GM21447 (cell line): ENCODE measurements around the gene FUT6.
"Not testable (repeated sequence)": the region's sequence is repeated elsewhere in the genome, so short reads cannot be mapped to it uniquely, and the experiment has no call there.

Experiments used
- ATAC-seq: cut with Tn5 transposase; IDR thresholded peaks from one replicate; pipeline ENCODE4 v1.9.1; 2021; ENCODE audit not compliant: unreplicated experiment

FUT6 gene

DNA sequence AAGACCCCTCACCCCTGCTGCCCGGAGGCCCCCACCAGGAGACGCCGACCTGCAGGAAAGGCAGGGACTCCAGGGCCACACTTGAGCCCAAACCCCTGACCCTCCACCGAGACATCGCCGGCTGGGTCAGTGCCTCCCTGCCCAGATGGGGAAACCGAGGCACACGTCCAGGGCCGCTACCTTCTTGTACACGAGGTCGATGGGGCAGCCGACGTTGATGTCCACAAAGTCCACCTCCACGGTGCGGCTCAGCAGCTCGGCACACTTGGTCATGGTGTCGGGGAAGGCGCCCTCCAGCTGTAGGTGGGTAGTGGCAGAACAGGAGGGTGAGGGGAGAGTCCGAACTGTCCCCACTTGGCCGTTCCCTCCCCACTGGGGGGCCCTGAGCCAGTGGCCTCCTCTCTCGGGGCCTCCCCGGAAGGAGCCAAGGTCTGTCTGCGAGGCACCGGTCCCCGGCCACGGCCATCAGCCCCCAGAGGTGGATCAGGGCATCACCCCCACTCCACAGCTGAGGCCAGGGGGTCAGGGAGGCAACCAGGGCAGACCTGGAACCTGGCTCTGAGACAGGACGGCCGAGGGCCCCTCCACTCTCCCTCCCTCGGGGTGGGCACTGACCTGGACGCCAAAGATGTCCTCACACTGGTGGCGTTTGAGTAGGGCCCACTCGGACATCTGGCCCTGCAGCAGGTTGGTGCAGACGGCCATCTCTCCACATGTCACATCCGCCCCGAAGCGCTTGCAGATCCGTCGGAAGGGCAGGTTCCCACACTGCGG, 51.9 kb downstream of the FUT6 start:
- no peak for ATAC-seq

DNA sequence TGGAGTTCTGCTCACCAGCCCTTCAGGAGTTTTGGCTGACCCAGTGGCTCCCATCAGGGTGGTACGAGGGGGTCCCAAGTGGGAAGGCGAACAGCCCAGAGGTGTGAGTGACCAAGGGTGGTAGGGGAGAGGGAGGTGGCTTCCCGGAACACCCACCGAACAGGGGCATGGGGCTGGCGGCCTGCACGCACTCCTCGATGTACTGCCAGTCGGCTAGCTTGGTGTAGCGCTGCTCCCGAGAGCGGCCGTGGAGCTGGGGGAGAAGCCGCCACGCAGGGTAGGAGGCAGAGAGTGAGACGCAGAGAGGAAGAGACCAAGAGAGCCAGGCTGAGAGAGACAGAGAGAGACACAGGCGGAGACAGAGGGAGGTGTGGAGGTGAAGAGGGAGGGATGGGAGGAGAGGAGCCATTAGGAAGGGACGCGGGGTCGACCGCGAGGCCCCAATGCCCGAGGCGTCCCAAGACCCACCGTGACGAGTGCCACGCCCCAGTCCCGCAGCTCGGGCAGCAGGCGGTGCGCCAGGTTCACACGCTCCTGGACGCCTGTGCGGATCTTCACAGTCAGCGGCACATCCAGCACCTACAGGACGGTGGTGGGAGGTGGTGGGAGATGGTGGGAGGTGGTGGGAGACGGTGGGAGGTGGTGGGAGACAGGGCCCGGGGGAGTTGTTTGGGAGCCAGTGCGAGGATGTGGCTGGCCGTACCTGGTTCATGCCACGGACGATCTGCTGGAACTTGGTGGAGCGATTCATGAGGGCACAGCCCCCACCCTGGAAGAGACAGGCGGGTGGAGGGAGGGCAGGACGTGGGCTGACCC, 52.7 kb downstream of the FUT6 start:
- no peak for ATAC-seq

DNA sequence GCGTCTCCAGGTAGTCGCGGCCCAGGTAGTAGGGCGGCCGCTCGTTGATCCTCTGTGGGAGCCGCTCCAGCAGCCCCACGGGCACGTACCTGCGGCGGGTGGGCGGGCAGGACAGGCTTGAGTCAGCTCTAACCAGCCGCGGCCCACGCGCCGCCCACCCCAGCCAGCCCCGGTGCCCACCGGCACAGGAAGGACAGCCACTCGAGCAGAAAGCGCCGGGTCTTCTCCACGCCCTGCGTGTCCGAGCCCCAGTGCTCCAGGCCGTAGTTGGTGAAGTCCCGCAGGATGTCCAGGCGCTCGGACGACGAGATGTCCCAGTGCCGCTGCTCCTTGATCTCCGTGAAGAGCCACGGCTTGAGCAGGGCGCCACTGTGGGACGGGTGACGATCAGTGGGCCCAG, 54.1 kb downstream of the FUT6 start:
- ATAC-seq = no peak

DNA sequence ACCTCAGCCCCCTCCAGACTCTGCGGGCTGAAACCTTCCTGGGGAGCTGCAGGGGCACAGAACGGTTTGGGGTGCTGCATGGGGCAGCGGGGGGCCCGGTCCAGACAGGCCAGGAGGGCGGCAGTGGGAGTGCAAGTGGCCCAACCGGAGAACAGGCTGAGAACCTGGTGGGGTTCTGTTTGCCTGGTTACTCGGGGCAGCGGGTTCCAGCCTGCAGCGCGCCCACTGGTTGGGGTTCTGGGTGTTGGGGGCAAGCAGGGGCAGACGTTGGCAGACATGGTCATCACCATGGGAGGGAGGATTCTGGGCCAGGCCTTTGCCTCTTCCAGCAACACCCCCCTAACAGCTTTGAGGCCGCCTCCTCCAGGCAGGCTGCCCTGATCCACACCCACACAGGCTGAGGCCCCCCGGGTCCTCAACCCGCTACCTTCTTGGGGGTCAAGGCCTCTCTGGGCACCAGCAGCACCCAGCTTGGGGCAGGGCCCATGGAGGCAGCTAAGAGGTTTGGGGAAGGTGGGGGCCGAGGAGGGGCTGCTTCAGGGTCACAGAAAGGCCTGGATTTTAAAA, 54.8 kb downstream of the FUT6 start, which contains the start of gene PRR22:
TSS of gene PRR22 (minus strand) at position 166 of the 567 bp plus-strand sequence. CDS start at position 80, 86 bp downstream.
- no peak for ATAC-seq

DNA sequence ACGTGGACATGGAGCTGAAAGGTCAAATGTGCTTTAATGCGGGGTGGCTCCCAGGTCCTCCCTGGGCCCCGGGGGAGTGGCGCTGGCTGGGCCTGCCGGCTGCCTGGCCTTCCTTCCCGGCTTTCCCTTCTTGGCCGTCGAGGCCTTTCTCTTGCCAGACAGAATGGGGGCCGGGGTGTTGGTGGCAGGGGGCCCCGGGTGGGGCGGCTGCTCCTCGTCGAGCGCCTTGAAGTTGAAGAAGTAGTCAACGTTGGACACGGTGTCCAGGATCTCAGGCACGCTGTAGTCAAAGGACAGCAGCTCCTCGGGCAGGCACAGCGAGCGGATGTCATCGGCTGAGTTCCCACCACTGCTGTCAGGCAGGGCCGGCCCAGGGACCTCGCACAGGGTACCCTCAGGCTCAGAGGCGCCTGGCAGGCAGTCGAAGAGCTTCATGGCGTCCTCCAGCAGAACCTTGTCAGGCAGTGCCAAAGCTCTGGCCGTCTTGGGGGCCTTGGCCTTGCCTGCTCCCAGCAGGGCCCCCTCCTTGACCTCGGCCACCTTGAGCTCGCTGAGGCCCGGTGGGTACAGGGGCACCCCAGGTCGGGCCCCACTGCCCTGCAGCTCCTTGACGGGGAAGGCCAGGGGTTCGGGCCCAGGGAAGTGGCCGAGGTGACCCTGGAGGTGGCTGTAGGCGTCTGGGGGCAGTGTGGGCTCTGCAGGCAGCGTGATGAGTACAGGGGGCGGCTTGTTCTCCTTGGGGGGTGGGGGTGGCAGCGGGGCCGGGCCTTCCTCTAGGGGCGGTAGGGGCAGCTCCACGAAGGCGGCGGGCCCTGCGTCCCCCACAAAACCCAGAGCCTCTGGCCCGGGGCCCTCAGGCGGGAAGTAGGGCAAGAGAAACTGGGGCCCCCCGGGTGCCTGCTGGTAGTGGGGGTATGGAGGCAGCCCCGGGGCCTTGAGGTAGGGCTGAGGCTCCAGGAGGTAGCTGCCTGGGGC, 56.3 kb downstream of the FUT6 start:
- no peak for ATAC-seq

DNA sequence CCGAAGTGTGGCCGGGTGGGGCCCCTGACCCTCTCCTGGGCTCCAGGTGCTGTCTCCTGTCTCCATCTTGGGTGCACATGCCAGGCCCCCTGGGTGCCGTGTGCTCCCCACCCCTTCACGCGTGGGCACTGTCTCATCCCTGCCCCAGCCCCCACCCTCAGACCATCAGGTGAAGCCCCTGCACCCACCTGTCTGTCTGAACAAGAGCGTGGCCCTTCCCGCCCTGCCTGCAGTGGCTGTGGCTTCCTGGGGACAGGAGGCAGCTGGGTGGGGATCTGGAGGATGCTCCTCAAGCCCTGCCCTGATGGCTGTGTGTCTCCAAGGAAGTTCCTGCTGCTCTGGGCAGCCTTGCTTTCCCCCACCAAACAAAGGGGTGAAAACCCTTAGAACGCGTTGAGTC, 57.2 kb downstream of the FUT6 start:
- ATAC-seq = no peak

DNA sequence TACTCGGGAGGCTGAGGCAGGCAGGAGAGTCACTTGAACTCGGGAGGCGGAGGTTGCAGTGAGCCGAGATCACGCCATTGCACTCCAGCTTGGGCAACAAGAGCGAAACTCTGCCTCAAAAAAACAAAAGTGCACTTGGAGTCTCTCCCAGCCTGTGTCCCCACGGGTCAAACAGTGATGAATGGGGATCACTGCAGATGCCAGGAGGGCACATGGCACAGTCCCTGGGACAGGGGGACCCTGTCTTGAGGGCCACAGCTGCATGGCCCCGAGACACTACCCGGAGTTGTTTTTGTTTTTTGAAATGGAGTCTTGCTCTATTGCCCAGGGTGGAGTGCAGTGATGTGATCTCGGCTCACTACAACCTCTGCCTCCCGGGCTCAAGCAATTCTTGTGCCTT, 58.6 kb downstream of the FUT6 start:
- ATAC-seq = not testable (repeated sequence)
